HepG2 (cell line): ENCODE data around the gene SIVA1. TPM values are rescaled to one million over a fixed set of nuclear protein-coding genes. Genes with fewer than 3 reads are reported as not detected.

ENCODE experiments used
- AHDC1 ChIP-seq: sonication (generic); formaldehyde crosslinking; IDR thresholded peaks from 2 replicates; pipeline ENCODE4 v1.5.1; 2020; ENCODE audit warnings: mild to moderate bottlenecking, missing genetic modification reagents, borderline replicate concordance
- EP300 ChIP-seq, 3 experiments: sonication (generic) in 1 of 3; formaldehyde crosslinking in 1 of 3; IDR thresholded peaks; 2 replicates each; pipeline versions ENCODE4 v1.5.1 to v1.6.1; 2011 to 2020; ENCODE audit warnings: low read depth in 2 of 3, low read length in 2 of 3, borderline replicate concordance in 1 of 3, improper control_type of control experiment in 1 of 3, mild to moderate bottlenecking in 1 of 3, missing genetic modification reagents in 1 of 3, moderate library complexity in 1 of 3
- GMEB2 ChIP-seq: IDR thresholded peaks from 2 replicates; pipeline ENCODE4 v1.6.1; 2016; ENCODE audit warnings: missing biosample characterization, missing genetic modification reagents, low read depth
- GTF2F1 ChIP-seq: fragments of 150-350 bp; IDR thresholded peaks from 2 replicates; pipeline ENCODE4 v1.6.1; 2014; ENCODE audit warnings: low read length
- HES4 ChIP-seq: sonication (generic); formaldehyde crosslinking; IDR thresholded peaks from 2 replicates; pipeline ENCODE4 v1.9.0; 2021; ENCODE audit warnings: mild to moderate bottlenecking, missing genetic modification reagents, borderline replicate concordance
- HNF4G ChIP-seq, 2 experiments: sonication (generic) in 1 of 2; formaldehyde crosslinking in 1 of 2; IDR thresholded peaks; 2 replicates each; pipeline versions ENCODE4 v1.4.0 to v1.6.1; 2011 to 2020; ENCODE audit warnings: borderline replicate concordance in 2 of 2, low read depth in 2 of 2, mild to moderate bottlenecking in 2 of 2, low read length in 1 of 2, missing genetic modification reagents in 1 of 2, moderate library complexity in 1 of 2
- KDM5A ChIP-seq: fragments of 200-600 bp; sonication (generic); IDR thresholded peaks from 2 replicates; pipeline ENCODE4 v1.7.0; 2018; ENCODE audit warnings: antibody characterized with exemption, mild to moderate bottlenecking, low read length, borderline replicate concordance
- MXI1 ChIP-seq: IDR thresholded peaks from 3 replicates; pipeline ENCODE4 v1.6.1; 2012; ENCODE audit warnings: low read depth, low read length, inconsistent platforms, borderline replicate concordance
- RAD21 ChIP-seq: fragments of 450-650 bp; formaldehyde crosslinking; IDR thresholded peaks from 2 replicates; pipeline ENCODE4 v1.5.0; 2020; ENCODE audit warnings: mild to moderate bottlenecking
- RBM39 ChIP-seq: fragments of 200-400 bp; formaldehyde crosslinking; IDR thresholded peaks from one replicate; pipeline ENCODE4 v1.6.1; 2018; ENCODE audit warnings: antibody characterized with exemption, mild to moderate bottlenecking, low read depth, low read length; ENCODE audit not compliant: poor library complexity, severe bottlenecking
- THAP8 ChIP-seq: sonication (generic); formaldehyde crosslinking; IDR thresholded peaks from 2 replicates; pipeline ENCODE4 v1.5.1; 2020; ENCODE audit warnings: missing genetic modification reagents, mild to moderate bottlenecking, borderline replicate concordance
- ZNF772 ChIP-seq: sonication (generic); formaldehyde crosslinking; IDR thresholded peaks from 2 replicates; pipeline ENCODE4 v1.5.0; 2020; ENCODE audit warnings: mild to moderate bottlenecking, missing genetic modification reagents
- ZNF792 ChIP-seq: IDR thresholded peaks from 2 replicates; pipeline ENCODE4 v1.6.1; 2016
- polyA plus RNA-seq, 8 experiments: library from polyadenylated mRNA; depleted of rRNA in 3 of 8; stranded (reverse) in 7 of 8; unstranded in 1 of 8; fragments of >200 nt; fragmentation: Illumina TruSeq in 4 of 8; extraction: Trizol in 4 of 8; gene quantifications; 2 replicates each; pipeline versions ENCODE4 v1.2.1 to v1.2.3, GENCODE V29; 2011 to 2016; ENCODE audit warnings: low read depth in 4 of 8, missing spikeins in 1 of 8, mixed read lengths in 1 of 8; ENCODE audit not compliant: insufficient read depth in 1 of 8
- total RNA-seq, 5 experiments: library from RNA; depleted of rRNA; stranded (reverse); fragments of >200 nt; fragmentation: Illumina TruSeq; extraction: Trizol; gene quantifications; 2 replicates each; pipeline ENCODE4 v1.2.3, GENCODE V29; 2016; ENCODE audit warnings: low read depth in 1 of 5
- TF ChIP-seq, protein P1 (sequence below): sonication (generic); formaldehyde crosslinking; IDR thresholded peaks from 2 replicates; pipeline ENCODE4 v1.5.0; 2020; ENCODE audit warnings: missing genetic modification reagents
- TF ChIP-seq, protein P2 (sequence below): sonication (generic); formaldehyde crosslinking; IDR thresholded peaks from 2 replicates; pipeline ENCODE4 v1.5.0; 2020; ENCODE audit warnings: mild to moderate bottlenecking, missing genetic modification reagents

SIVA1 gene
- total and polyA plus RNA-seq, 2 of the 13 experiments (the other 11 are each of a cell fraction or from before 2014, with no cell fraction given), result 123 to 186 TPM

DNA sequence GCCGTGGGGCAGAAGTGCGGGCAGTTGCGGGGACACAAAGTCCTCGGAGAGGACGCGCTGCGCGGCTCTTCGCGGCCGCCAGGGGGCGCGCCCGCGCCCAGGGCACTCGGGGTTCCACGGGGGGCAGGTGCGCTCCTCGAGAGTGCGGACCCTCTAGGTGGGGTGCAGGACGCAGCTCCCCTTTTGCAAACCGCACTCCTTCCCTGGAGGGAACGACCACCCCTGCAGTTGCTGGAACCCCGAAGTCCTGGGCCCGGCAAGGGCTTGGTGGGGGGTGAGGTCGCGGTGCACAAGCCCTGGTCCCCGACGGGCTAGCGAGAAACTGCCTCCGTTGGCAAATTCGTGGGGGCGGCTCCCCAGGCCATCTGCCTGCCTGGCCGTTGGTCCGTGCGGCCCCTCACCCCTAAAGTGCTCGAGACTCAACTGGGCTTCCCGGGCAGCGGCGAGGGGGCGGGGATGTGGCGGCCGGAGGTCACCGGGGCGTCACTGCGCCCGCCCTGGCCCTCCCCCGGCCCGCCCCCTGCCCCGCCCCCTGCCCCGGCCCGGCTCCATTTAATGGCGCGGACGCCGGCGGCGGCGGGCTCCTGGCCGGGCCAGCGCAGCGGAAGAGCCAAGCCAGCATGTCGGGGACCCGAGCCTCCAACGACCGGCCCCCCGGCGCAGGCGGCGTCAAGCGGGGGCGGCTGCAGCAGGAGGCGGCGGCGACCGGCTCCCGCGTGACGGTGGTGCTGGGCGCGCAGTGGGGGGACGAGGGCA lies 29.1 kb upstream of the SIVA1 start, which contains the start of gene ADSS1 (continued):
- TF ChIP-seq AHDC1 (CRISPR knock-in tag) (0 out of 2 replicates have a peak, but pooled peaks have one; percentile 27), ZNF792 (CRISPR knock-in tag) (peak; percentile 35; the same call in 1 of the 2 replicates), GTF2F1 (no peak), RAD21 (peak; percentile 70), EP300 (IDR thresholded peaks at IDR 0.05; ENCODE audit: low read depth in 2 of 2, low read length in 2 of 2) (no peak), EP300 (CRISPR knock-in tag; IDR thresholded peaks at IDR 0.05; ENCODE audit: borderline replicate concordance) (0 out of 2 replicates have a peak, but pooled peaks have one; percentile 5), ZNF772 (CRISPR knock-in tag) (peak; percentile 62; the same call in 1 of the 2 replicates), HES4 (CRISPR knock-in tag) (0 out of 2 replicates have a peak, but pooled peaks have one; percentile 77), THAP8 (0 out of 2 replicates have a peak, but pooled peaks have one; percentile 14), KDM5A (no peak), RBM39 (peak; percentile 36), MXI1 (no peak), GMEB2 (no peak), HNF4G (IDR thresholded peaks at IDR 0.05; ENCODE audit: borderline replicate concordance, low read depth, low read length) (peak; percentile 49; the same call in 1 of the 2 replicates), HNF4G (CRISPR knock-in tag; IDR thresholded peaks at IDR 0.05; ENCODE audit: borderline replicate concordance, low read depth) (0 out of 2 replicates have a peak, but pooled peaks have one; percentile 39)
- TF ChIP-seq, protein P1, sequence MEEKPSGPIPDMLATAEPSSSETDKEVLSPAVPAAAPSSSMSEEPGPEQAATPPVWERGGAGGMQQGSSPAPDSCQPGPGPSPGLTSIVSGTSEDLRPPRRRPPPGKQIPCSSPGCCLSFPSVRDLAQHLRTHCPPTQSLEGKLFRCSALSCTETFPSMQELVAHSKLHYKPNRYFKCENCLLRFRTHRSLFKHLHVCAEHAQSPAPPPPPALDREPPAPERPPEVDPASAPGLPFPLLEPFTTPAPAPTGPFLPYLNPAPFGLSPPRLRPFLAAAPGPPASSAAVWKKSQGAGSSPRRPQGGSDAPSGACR (CRISPR knock-in tag), result peak; percentile 70; the same call in 1 of the 2 replicates
- TF ChIP-seq, protein P2, sequence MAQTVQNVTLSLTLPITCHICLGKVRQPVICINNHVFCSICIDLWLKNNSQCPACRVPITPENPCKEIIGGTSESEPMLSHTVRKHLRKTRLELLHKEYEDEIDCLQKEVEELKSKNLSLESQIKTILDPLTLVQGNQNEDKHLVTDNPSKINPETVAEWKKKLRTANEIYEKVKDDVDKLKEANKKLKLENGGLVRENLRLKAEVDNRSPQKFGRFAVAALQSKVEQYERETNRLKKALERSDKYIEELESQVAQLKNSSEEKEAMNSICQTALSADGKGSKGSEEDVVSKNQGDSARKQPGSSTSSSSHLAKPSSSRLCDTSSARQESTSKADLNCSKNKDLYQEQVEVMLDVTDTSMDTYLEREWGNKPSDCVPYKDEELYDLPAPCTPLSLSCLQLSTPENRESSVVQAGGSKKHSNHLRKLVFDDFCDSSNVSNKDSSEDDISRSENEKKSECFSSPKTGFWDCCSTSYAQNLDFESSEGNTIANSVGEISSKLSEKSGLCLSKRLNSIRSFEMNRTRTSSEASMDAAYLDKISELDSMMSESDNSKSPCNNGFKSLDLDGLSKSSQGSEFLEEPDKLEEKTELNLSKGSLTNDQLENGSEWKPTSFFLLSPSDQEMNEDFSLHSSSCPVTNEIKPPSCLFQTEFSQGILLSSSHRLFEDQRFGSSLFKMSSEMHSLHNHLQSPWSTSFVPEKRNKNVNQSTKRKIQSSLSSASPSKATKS (CRISPR knock-in tag), result no peak
